Measurements from ENCODE around the gene FAM98A. TPM values are rescaled to one million over a fixed set of nuclear protein-coding genes. Genes with fewer than 3 reads are reported as not detected.

FAM98A gene
- total RNA-seq, result 10 to 100 TPM; 17.3 to 32.9 (median 22.2) TPM
- total RNA-seq (2013), result 30.8 TPM

DNA sequence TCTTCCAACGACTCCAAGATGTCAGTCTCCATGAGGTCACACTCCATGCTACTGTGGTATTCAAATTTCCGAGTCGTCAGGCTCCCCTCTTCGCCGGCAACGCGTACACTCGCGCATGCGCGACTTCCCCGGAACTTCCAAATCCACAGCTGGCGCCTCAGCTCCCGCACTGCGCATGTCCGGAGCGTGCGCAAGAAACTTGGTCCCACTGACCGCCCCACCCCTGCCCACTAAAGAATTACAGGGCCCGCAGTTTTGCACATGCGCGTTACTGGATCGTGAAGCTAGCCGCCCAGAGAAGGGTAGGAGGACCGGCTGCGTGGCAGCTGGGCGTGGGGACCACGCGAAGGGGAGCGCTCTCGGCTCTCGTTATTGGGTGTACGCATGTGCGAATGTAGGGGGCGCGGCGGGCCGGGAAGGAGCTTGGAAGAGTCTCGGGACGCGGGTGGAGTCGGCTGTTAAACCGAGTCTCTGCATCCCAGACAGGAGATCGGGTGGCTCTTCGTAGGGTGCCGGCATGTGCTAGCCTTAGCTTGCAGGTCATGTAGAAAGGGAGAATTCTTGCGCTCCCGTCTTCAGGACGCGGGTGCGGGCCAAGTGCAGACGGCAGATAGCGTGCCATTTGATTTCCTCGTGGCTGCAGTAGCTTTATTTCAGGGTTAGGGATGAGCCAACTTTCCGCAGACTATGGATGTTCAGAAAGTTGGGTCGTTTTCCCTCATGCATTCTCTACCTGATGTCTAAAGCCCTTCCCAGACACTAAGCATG, at the start of gene FAM98A:
FAM98A (minus strand) TSS at position 125 of the 768 bp plus-strand sequence; CDS start at position 47, 78 bp downstream.
- H3K4me1 Mint-ChIP-seq, result peaks cover 35 to 36% of the 10 kb centered on the region in 2 donors
- ATAC-seq (peak; percentile 92 to 98 (median 93)), DNase-seq (peak; percentile 96 to 100)
- WGBS (ENCODE audit: insufficient coverage), result under 1% methylated on average over 56 of the region's 56 CpGs
- no peaks in the 10 kb centered on the region for H3K27me3 ChIP-seq (ENCODE audit: control insufficient read depth, insufficient read depth, low read length)
- peaks cover 6% of the 10 kb centered on the region for H3K4me1 ChIP-seq (ENCODE audit: control insufficient read depth, insufficient read depth, low read length)
- peak within 1 kb of the TSS; percentile 91 to 99 for H3K27ac Mint-ChIP-seq
- intact Hi-C loops (cut with micrococcal nuclease), result loop anchor here (5.0 kb wide), 1 partner anchor 122 kb away; the partner anchor contains the start of gene RASGRP3
- H3K9me3 ChIP-seq (ENCODE audit: control insufficient read depth, insufficient read depth, low read length), result no peaks in the 10 kb centered on the region
- peaks cover 6% of the 10 kb centered on the region for H3K36me3 ChIP-seq (ENCODE audit: control insufficient read depth, insufficient read depth, low read length)
- peaks cover 0 to 8% of the 10 kb centered on the region in 2 donors for H3K27me3 Mint-ChIP-seq (ENCODE audit: low read depth in 2 of 2)
- no peaks in the 10 kb centered on the region for H3K9me3 Mint-ChIP-seq
- peak within 1 kb of the TSS; percentile 98 for H3K4me3 Mint-ChIP-seq
- H3K4me3 ChIP-seq (ENCODE audit: low read length), result peak within 1 kb of the TSS; percentile 97
- H3K36me3 Mint-ChIP-seq, result no peaks in the 10 kb centered on the region
- peak within 1 kb of the TSS; percentile 82 for H3K27ac ChIP-seq (ENCODE audit: low read length)
- TF ChIP-seq, protein P1, sequence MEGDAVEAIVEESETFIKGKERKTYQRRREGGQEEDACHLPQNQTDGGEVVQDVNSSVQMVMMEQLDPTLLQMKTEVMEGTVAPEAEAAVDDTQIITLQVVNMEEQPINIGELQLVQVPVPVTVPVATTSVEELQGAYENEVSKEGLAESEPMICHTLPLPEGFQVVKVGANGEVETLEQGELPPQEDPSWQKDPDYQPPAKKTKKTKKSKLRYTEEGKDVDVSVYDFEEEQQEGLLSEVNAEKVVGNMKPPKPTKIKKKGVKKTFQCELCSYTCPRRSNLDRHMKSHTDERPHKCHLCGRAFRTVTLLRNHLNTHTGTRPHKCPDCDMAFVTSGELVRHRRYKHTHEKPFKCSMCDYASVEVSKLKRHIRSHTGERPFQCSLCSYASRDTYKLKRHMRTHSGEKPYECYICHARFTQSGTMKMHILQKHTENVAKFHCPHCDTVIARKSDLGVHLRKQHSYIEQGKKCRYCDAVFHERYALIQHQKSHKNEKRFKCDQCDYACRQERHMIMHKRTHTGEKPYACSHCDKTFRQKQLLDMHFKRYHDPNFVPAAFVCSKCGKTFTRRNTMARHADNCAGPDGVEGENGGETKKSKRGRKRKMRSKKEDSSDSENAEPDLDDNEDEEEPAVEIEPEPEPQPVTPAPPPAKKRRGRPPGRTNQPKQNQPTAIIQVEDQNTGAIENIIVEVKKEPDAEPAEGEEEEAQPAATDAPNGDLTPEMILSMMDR (IDR thresholded peaks at IDR 0.05), result no peak

DNA sequence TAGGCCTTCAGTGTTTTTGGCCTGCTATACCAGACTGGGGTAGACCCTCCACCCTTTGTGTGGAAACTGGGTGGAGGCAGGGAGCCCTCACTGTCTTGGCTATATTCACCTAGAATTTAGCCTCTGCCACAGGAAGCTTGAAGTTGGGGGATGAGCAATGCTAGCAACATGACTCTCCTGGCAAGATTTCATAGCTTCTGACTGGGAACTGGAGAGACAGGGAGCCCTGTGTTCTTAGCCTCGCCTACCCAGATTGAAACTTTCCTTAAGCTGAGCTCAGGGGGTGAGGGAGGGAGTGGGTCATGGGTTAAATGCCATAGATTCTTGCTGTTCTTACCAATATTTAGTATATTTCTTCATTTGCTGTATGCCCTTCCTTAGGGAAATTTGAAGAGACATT, 46.8 kb upstream of the FAM98A start:
- ATAC-seq, result no peak
- Mint-ChIP-seq H3K36me3 (peaks cover 7% of the 10 kb centered on the region), H3K4me3 (no peak overlapping the region), H3K27ac (no peak overlapping the region), H3K27me3 (ENCODE audit: low read depth in 2 of 2) (peaks cover 5 to 7% of the 10 kb centered on the region in 2 donors), H3K9me3 (peaks cover 2 to 6% of the 10 kb centered on the region in 2 donors), H3K4me1 (no peaks in the 10 kb centered on the region)
- no peaks in the 10 kb centered on the region for H3K36me3 ChIP-seq (ENCODE audit: control insufficient read depth, insufficient read depth, low read length)
- H3K4me3 ChIP-seq (ENCODE audit: low read length), result no peak overlapping the region
- H3K27ac ChIP-seq (ENCODE audit: low read length), result no peak overlapping the region
- intact Hi-C loops (cut with micrococcal nuclease), result no loop called here
- whole genome bisulfite sequencing (ENCODE audit: insufficient coverage), result 86% methylated on average over 1 of the region's 1 CpG
- TF ChIP-seq, protein P1 (IDR thresholded peaks at IDR 0.05), result no peak
- no peaks in the 10 kb centered on the region for H3K4me1 ChIP-seq (ENCODE audit: control insufficient read depth, insufficient read depth, low read length)
- peaks cover 4% of the 10 kb centered on the region for H3K9me3 ChIP-seq (ENCODE audit: control insufficient read depth, insufficient read depth, low read length)
- H3K27me3 ChIP-seq (ENCODE audit: control insufficient read depth, insufficient read depth, low read length), result no peaks in the 10 kb centered on the region
- DNase-seq, result no peak

- intact Hi-C loops (cut with micrococcal nuclease), result no loop called here
- Mint-ChIP-seq H3K4me1 (no peaks in the 10 kb centered on the region), H3K36me3 (peaks cover 7% of the 10 kb centered on the region), H3K4me3 (no peak overlapping the region), H3K9me3 (peaks cover 2 to 6% of the 10 kb centered on the region in 2 donors), H3K27me3 (ENCODE audit: low read depth in 2 of 2) (peaks cover 6 to 8% of the 10 kb centered on the region in 2 donors), H3K27ac (no peak overlapping the region)
- H3K4me3 ChIP-seq (ENCODE audit: low read length), result no peak overlapping the region
- TF ChIP-seq, protein P1 (IDR thresholded peaks at IDR 0.05), result no peak
- no peaks in the 10 kb centered on the region for H3K36me3 ChIP-seq (ENCODE audit: control insufficient read depth, insufficient read depth, low read length)
- WGBS (ENCODE audit: insufficient coverage), result 88% methylated on average over 2 of the region's 2 CpGs
- peaks cover 4% of the 10 kb centered on the region for H3K9me3 ChIP-seq (ENCODE audit: control insufficient read depth, insufficient read depth, low read length)
- no peak overlapping the region for H3K27ac ChIP-seq (ENCODE audit: low read length)
- H3K27me3 ChIP-seq (ENCODE audit: control insufficient read depth, insufficient read depth, low read length), result no peaks in the 10 kb centered on the region
- ATAC-seq (no peak), DNase-seq (no peak)
- H3K4me1 ChIP-seq (ENCODE audit: control insufficient read depth, insufficient read depth, low read length), result no peaks in the 10 kb centered on the region
Observed at GRCh38 chr2:33644215-33644614, 45.1 kb upstream of the FAM98A start.
